Loucy (cell line): Measurements from ENCODE around the gene SAMHD1.

ENCODE experiments used
- H2AFZ ChIP-seq: fragments of 200-600 bp; sonication (generic); 2 replicates; pipeline ENCODE4 v1.6.0; 2016; ENCODE audit warnings: antibody characterized with exemption, mild to moderate bottlenecking, low read length, moderate library complexity
- H3F3A ChIP-seq: fragments of 200-600 bp; 2 replicates; pipeline ENCODE4 v1.6.0; 2016; ENCODE audit warnings: antibody characterized with exemption, low read depth, mild to moderate bottlenecking
- H3K27me3 ChIP-seq: fragments of 200-600 bp; sonication (generic); 2 replicates; pipeline ENCODE4 v1.6.1; 2014; ENCODE audit warnings: low read length, mild to moderate bottlenecking; ENCODE audit not compliant: insufficient read depth, poor library complexity, severe bottlenecking
- H3K36me3 ChIP-seq: fragments of 200-600 bp; sonication (generic); 2 replicates; pipeline ENCODE4 v1.6.1; 2016; ENCODE audit warnings: low read length; ENCODE audit not compliant: insufficient read depth
- H3K4me1 ChIP-seq: fragments of 200-600 bp; sonication (generic); 2 replicates; pipeline ENCODE4 v1.5.1; 2014; ENCODE audit warnings: low read length, mild to moderate bottlenecking; ENCODE audit not compliant: insufficient read depth, poor library complexity, severe bottlenecking
- H3K4me2 ChIP-seq: fragments of 200-600 bp; sonication (generic); 2 replicates; pipeline ENCODE4 v1.6.0; 2014; ENCODE audit warnings: antibody characterized with exemption, low read length, low read depth, mild to moderate bottlenecking; ENCODE audit not compliant: poor library complexity, severe bottlenecking
- H3K4me3 ChIP-seq: fragments of 200-600 bp; sonication (generic); 2 replicates; pipeline ENCODE4 v1.5.1; 2014; ENCODE audit warnings: low read length, mild to moderate bottlenecking, mixed read lengths; ENCODE audit not compliant: poor library complexity, severe bottlenecking
- H3K79me2 ChIP-seq: fragments of 200-600 bp; sonication (generic); 2 replicates; pipeline ENCODE4 v1.6.1; 2014; ENCODE audit warnings: low read length; ENCODE audit not compliant: insufficient read depth
- H3K9ac ChIP-seq: fragments of 200-600 bp; sonication (generic); 2 replicates; pipeline ENCODE4 v1.6.0; 2014; ENCODE audit warnings: mild to moderate bottlenecking, low read depth, low read length, moderate library complexity; ENCODE audit not compliant: poor library complexity, severe bottlenecking
- H3K9me2 ChIP-seq: fragments of 200-600 bp; sonication (generic); replicated peaks from 2 replicates; pipeline ENCODE4 v1.6.1; 2016; ENCODE audit warnings: low read depth, low read length, mixed read lengths
- H3K9me3 ChIP-seq: fragments of 200-600 bp; sonication (generic); 2 replicates; pipeline ENCODE4 v1.6.1; 2014; ENCODE audit warnings: mild to moderate bottlenecking, antibody characterized with exemption, low read length, low read depth; ENCODE audit not compliant: insufficient read depth
- H4K20me1 ChIP-seq: fragments of 200-600 bp; sonication (generic); 2 replicates; pipeline ENCODE4 v1.6.0; 2014; ENCODE audit warnings: antibody characterized with exemption, low read length, mild to moderate bottlenecking; ENCODE audit not compliant: insufficient read depth, poor library complexity, severe bottlenecking
- EZH2phosphoT487 ChIP-seq: fragments of 200-600 bp; IDR thresholded peaks from 2 replicates; pipeline ENCODE4 v1.6.1; 2018; ENCODE audit warnings: antibody characterized with exemption, mild to moderate bottlenecking, moderate library complexity, borderline replicate concordance
- TF ChIP-seq, protein P1 (sequence below): fragments of 200-600 bp; sonication (generic); conservative IDR thresholded peaks from 2 replicates; pipeline ENCODE4 v1.5.1; 2014; ENCODE audit warnings: mild to moderate bottlenecking, antibody characterized with exemption, low read length

Gene SAMHD1

GRCh38 chr20:36924167-36925045, 27.1 kb downstream of the SAMHD1 start:
- Histone ChIP-seq H3F3A (no peaks in the 10 kb centered on the region), H3K4me3 (no peak overlapping the region), H3K4me2 (no peak overlapping the region), H4K20me1 (no peaks in the 10 kb centered on the region), H3K9me3 (no peaks in the 10 kb centered on the region), H2AFZ (peak overlapping the region; percentile 36; the same call in 1 of the 2 replicates), H3K27me3 (no peaks in the 10 kb centered on the region), H3K4me1 (no peaks in the 10 kb centered on the region), H3K79me2 (no peaks in the 10 kb centered on the region), H3K9ac (no peak overlapping the region), H3K36me3 (no peaks in the 10 kb centered on the region), H3K9me2 (no peaks in the 10 kb centered on the region)
- TF ChIP-seq, protein P1, sequence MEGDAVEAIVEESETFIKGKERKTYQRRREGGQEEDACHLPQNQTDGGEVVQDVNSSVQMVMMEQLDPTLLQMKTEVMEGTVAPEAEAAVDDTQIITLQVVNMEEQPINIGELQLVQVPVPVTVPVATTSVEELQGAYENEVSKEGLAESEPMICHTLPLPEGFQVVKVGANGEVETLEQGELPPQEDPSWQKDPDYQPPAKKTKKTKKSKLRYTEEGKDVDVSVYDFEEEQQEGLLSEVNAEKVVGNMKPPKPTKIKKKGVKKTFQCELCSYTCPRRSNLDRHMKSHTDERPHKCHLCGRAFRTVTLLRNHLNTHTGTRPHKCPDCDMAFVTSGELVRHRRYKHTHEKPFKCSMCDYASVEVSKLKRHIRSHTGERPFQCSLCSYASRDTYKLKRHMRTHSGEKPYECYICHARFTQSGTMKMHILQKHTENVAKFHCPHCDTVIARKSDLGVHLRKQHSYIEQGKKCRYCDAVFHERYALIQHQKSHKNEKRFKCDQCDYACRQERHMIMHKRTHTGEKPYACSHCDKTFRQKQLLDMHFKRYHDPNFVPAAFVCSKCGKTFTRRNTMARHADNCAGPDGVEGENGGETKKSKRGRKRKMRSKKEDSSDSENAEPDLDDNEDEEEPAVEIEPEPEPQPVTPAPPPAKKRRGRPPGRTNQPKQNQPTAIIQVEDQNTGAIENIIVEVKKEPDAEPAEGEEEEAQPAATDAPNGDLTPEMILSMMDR: no peak
- no peak for TF ChIP-seq EZH2phosphoT487

GRCh38 chr20:36920334-36920730, 31.2 kb downstream of the SAMHD1 start:
- no peak for TF ChIP-seq EZH2phosphoT487
- TF ChIP-seq, protein P1: no peak
- no peaks in the 10 kb centered on the region for H3K4me1 ChIP-seq
- no peak overlapping the region for H3K4me2 ChIP-seq
- H3K27me3 ChIP-seq: no peaks in the 10 kb centered on the region
- H3K9me2 ChIP-seq: no peaks in the 10 kb centered on the region
- no peaks in the 10 kb centered on the region for H3F3A ChIP-seq
- no peaks in the 10 kb centered on the region for H3K9me3 ChIP-seq
- no peak overlapping the region for H3K9ac ChIP-seq
- H3K36me3 ChIP-seq: no peaks in the 10 kb centered on the region
- H4K20me1 ChIP-seq: no peaks in the 10 kb centered on the region
- H2AFZ ChIP-seq: no peak overlapping the region
- H3K4me3 ChIP-seq: no peak overlapping the region
- no peaks in the 10 kb centered on the region for H3K79me2 ChIP-seq

- H3K79me2 ChIP-seq: no peaks in the 10 kb centered on the region
- H3K4me3 ChIP-seq: no peak overlapping the region
- no peaks in the 10 kb centered on the region for H3K4me1 ChIP-seq
- no peak overlapping the region for H3K4me2 ChIP-seq
- H2AFZ ChIP-seq: peak overlapping the region; percentile 77; the same call in 1 of the 2 replicates
- H3K9me3 ChIP-seq: no peaks in the 10 kb centered on the region
- no peak overlapping the region for H3K9ac ChIP-seq
- H3F3A ChIP-seq: no peaks in the 10 kb centered on the region
- H3K36me3 ChIP-seq: no peaks in the 10 kb centered on the region
- no peak for TF ChIP-seq EZH2phosphoT487
- TF ChIP-seq, protein P1: peak; percentile 80
- H3K27me3 ChIP-seq: no peaks in the 10 kb centered on the region
- no peaks in the 10 kb centered on the region for H3K9me2 ChIP-seq
- H4K20me1 ChIP-seq: no peaks in the 10 kb centered on the region
Measured at GRCh38 chr20:36919715-36920333, 31.7 kb downstream of the SAMHD1 start.
